Kidney (tissue), 14 donors: Measurements from ENCODE around the gene SLC1A1. TPM values are rescaled to one million over a fixed set of nuclear protein-coding genes. Genes with fewer than 3 reads are reported as not detected.

Experiments
- DNase-seq, 5 donors: peaks; one replicate each; pipeline ENCODE4 v3.0.0-alpha.2; 2013 to 2020
- FAIRE-seq: peaks from 2 replicates; lab custom pipeline; 2012; peaks lifted over from hg19 to GRCh38; lab: Jason Lieb, UNC
- H3K27ac ChIP-seq, 2 donors: one replicate each; pipeline ENCODE4 v1.7.0; 2013; ENCODE audit warnings: low read depth in 2 of 2, low read length in 2 of 2, inconsistent platforms in 1 of 2
- H3K27me3 ChIP-seq: one replicate; pipeline ENCODE4 v1.7.1; 2013; ENCODE audit warnings: low read length, inconsistent platforms; ENCODE audit not compliant: control insufficient read depth, insufficient read depth
- H3K36me3 ChIP-seq, 3 donors: one replicate each; pipeline versions ENCODE4 v1.7.0 to v1.7.1; 2013; ENCODE audit warnings: low read length in 3 of 3, control low read depth in 1 of 3, inconsistent platforms in 1 of 3; ENCODE audit not compliant: insufficient read depth in 3 of 3, control insufficient read depth in 2 of 3
- H3K4me1 ChIP-seq, 3 donors: one replicate each; pipeline versions ENCODE4 v1.7.0 to v1.7.1; 2013; ENCODE audit warnings: low read length in 3 of 3, inconsistent platforms in 1 of 3, low read depth in 1 of 3; ENCODE audit not compliant: control insufficient read depth in 2 of 3, insufficient read depth in 2 of 3
- H3K4me3 ChIP-seq, 3 donors: one replicate each; pipeline versions ENCODE4 v1.7.0 to v1.8.1; 2013; ENCODE audit warnings: low read length in 3 of 3, control low read depth in 1 of 3, inconsistent platforms in 1 of 3
- H3K9ac ChIP-seq, 3 donors: one replicate each; pipeline versions ENCODE4 v1.7.0 to v1.7.1; 2013; ENCODE audit warnings: low read length in 3 of 3, control low read depth in 1 of 3, inconsistent platforms in 1 of 3
- H3K9me3 ChIP-seq, 3 donors: one replicate each; pipeline versions ENCODE4 v1.7.0 to v1.7.1; 2013; ENCODE audit warnings: low read length in 3 of 3, control low read depth in 1 of 3, inconsistent platforms in 1 of 3; ENCODE audit not compliant: control insufficient read depth in 2 of 3, insufficient read depth in 1 of 3
- intact Hi-C: fragments of 100-400 bp; cut with DNase I; formaldehyde crosslinking; loops from one replicate; pipeline ENCODE4 v1.11.1; 2022
- polyA plus RNA-seq: library from polyadenylated mRNA; stranded (reverse); fragments of 350-450 nt; fragmentation: Illumina TruSeq; extraction: RNeasy Lipid Tissue Mini Kit (QIAGEN cat#74804); gene quantifications from one replicate; pipeline ENCODE4 v1.2.3, GENCODE V29; 2014; ENCODE audit warnings: low read depth, low replicate concordance; ENCODE audit not compliant: insufficient read depth
- total RNA-seq: library from RNA; stranded (reverse); fragmentation: NEBNext Ultra II Directional; extraction: Animal tissue kit (Norgen Biotek cat#: 25700); gene quantifications from one replicate; pipeline ENCODE4 v1.2.1, GENCODE V29; 2021
- TF ChIP-seq, protein P1 (sequence below): IDR thresholded peaks from 3 replicates; pipeline ENCODE4 v1.5.1; 2012; ENCODE audit warnings: mild to moderate bottlenecking, moderate library complexity, borderline replicate concordance; ENCODE audit not compliant: insufficient read depth; ENCODE audit errors: extremely low read depth
- donor health status: control.
- donor health status: control.
- donor health status: control.
- donor health status: control.
- donor health status: control.
- donor health status: DM: yes; HTN: yes; CAD: no.
- donor health status: Normal renal cell carcinoma (clear cell type).

SLC1A1 gene
- total and polyA plus RNA-seq, 2 donors from 2014 or later: 19.0 to 19.6 TPM

DNA sequence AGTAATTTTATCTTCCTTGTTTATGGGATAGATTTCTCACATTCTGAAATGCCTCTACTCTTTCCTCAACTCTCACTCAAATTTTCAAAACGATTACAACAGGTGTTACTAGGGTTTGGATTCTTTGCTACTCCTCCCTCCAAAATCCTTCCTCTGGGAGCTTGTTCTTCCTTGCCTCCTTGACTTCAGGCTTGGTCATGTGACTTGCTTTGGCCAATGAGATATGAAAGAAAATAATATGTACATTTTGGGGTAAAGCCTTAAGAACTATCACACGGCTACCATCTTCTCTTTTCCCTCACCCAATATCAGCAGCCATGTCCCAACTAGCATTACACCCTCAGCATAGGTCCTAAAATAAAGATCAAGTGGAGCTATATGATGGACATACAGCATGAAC, 28.8 kb upstream of the SLC1A1 start:
- no peaks in the 10 kb centered on the region for H3K36me3 ChIP-seq
- no peaks in the 10 kb centered on the region for H3K27me3 ChIP-seq
- no peaks in the 10 kb centered on the region for H3K4me1 ChIP-seq
- FAIRE-seq: no peak
- H3K9me3 ChIP-seq: no peaks in the 10 kb centered on the region
- intact Hi-C loops: no loop called here
- no peak overlapping the region for H3K4me3 ChIP-seq
- no peak overlapping the region for H3K9ac ChIP-seq
- no peak for DNase-seq
- TF ChIP-seq, protein P1, sequence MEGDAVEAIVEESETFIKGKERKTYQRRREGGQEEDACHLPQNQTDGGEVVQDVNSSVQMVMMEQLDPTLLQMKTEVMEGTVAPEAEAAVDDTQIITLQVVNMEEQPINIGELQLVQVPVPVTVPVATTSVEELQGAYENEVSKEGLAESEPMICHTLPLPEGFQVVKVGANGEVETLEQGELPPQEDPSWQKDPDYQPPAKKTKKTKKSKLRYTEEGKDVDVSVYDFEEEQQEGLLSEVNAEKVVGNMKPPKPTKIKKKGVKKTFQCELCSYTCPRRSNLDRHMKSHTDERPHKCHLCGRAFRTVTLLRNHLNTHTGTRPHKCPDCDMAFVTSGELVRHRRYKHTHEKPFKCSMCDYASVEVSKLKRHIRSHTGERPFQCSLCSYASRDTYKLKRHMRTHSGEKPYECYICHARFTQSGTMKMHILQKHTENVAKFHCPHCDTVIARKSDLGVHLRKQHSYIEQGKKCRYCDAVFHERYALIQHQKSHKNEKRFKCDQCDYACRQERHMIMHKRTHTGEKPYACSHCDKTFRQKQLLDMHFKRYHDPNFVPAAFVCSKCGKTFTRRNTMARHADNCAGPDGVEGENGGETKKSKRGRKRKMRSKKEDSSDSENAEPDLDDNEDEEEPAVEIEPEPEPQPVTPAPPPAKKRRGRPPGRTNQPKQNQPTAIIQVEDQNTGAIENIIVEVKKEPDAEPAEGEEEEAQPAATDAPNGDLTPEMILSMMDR: no peak
- no peak overlapping the region for H3K27ac ChIP-seq

DNA sequence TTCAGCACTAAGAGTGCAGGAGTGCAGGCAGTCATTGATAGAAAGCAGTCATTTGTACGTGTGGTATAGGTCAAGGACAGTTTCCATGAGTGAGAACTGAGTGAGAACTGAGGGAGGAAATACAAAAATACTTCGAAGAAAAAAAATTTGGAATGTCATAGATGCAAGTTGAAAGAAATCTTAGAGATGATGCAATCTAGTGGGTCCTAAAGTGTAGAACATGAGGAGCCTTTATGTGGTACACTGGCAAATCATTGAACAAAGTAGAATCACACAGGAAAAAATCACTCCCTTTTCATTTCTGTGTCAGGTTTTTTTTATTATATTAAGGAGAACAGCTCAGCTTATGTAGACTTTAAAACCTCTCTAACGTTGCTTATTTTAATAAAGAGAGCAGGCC, 26.4 kb upstream of the SLC1A1 start:
- Histone ChIP-seq H3K27ac (no peak overlapping the region), H3K36me3 (no peaks in the 10 kb centered on the region), H3K9me3 (no peaks in the 10 kb centered on the region), H3K4me3 (no peak overlapping the region), H3K27me3 (no peaks in the 10 kb centered on the region), H3K4me1 (no peaks in the 10 kb centered on the region), H3K9ac (no peak overlapping the region)
- TF ChIP-seq, protein P1: no peak
- intact Hi-C loops: no loop called here
- FAIRE-seq: no peak
- no peak for DNase-seq

GRCh38 chr9:4464911-4465513, 25.3 kb upstream of the SLC1A1 start:
- Histone ChIP-seq H3K27ac (no peak overlapping the region), H3K36me3 (no peaks in the 10 kb centered on the region), H3K27me3 (no peaks in the 10 kb centered on the region), H3K9ac (no peak overlapping the region), H3K9me3 (no peaks in the 10 kb centered on the region), H3K4me3 (no peak overlapping the region), H3K4me1 (no peaks in the 10 kb centered on the region)
- FAIRE-seq: no peak
- intact Hi-C loops: no loop called here
- no peak for DNase-seq
- TF ChIP-seq, protein P1: no peak

GRCh38 chr9:4465910-4466309, 24.4 kb upstream of the SLC1A1 start:
- Histone ChIP-seq H3K9me3 (no peaks in the 10 kb centered on the region), H3K27me3 (no peaks in the 10 kb centered on the region), H3K36me3 (no peaks in the 10 kb centered on the region), H3K4me1 (no peaks in the 10 kb centered on the region), H3K27ac (no peak overlapping the region), H3K9ac (no peak overlapping the region), H3K4me3 (no peak overlapping the region)
- TF ChIP-seq, protein P1: no peak
- intact Hi-C loops: no loop called here
- DNase-seq (no peak), FAIRE-seq (no peak)
